Measurements from ENCODE around the gene MAGOH.
"Not testable (repeated sequence)": the region's sequence is repeated elsewhere in the genome, so short reads cannot be mapped to it uniquely, and the experiment has no call there.

MAGOH gene

GRCh38 chr1:53186533-53186932 lies 51.8 kb downstream of the MAGOH start:
- no peak for DNase-seq

GRCh38 chr1:53185955-53186297 lies 52.4 kb downstream of the MAGOH start:
- DNase-seq: not testable (repeated sequence)

- DNase-seq: no peak
Measured at GRCh38 chr1:53183095-53183990, 55.0 kb downstream of the MAGOH start.

- DNase-seq: no peak
Measured at GRCh38 chr1:53182716-53183094, 55.6 kb downstream of the MAGOH start.

- peak in 8 of 14 donors; percentile 5 to 51 (median 36) for DNase-seq
Measured at GRCh38 chr1:53182111-53182593, 56.2 kb downstream of the MAGOH start.

- DNase-seq: no peak
Measured at GRCh38 chr1:53180951-53181350, 57.4 kb downstream of the MAGOH start.

GRCh38 chr1:53180226-53180625 lies 58.1 kb downstream of the MAGOH start:
- no peak for DNase-seq

All from C1 segment of cervical spinal cord (tissue), 14 donors.